ENCODE results near the gene ATP5PF.
A peak's percentile ranks its signal among the peaks of the same experiment; 100 is the strongest.
"Not testable (repeated sequence)": the region's sequence is repeated elsewhere in the genome, so short reads cannot be mapped to it uniquely, and the experiment has no call there.

ATP5PF gene

GRCh38 chr21:25722631-25723030 lies 12.1 kb downstream of the ATP5PF start:
- DNase-seq (ENCODE audit: low read depth): no peak

GRCh38 chr21:25721987-25722386 lies 12.7 kb downstream of the ATP5PF start:
- no peak for DNase-seq (ENCODE audit: low read depth)

GRCh38 chr21:25717491-25718147 lies 17.1 kb downstream of the ATP5PF start:
- no peak for DNase-seq (ENCODE audit: low read depth)

GRCh38 chr21:25714066-25714465 lies 20.6 kb downstream of the ATP5PF start:
- DNase-seq (ENCODE audit: low read depth): not testable (repeated sequence)

- no peak for DNase-seq (ENCODE audit: low read depth)
Observed at GRCh38 chr21:25710550-25710949, 24.2 kb downstream of the ATP5PF start.

GRCh38 chr21:25709684-25710265 lies 24.9 kb downstream of the ATP5PF start:
- no peak for DNase-seq (ENCODE audit: low read depth)

GRCh38 chr21:25708467-25709065 lies 26.1 kb downstream of the ATP5PF start:
- DNase-seq (ENCODE audit: low read depth): peak; percentile 45

- no peak for DNase-seq (ENCODE audit: low read depth)
Observed at GRCh38 chr21:25701529-25701928, 33.2 kb downstream of the ATP5PF start.

- no peak for DNase-seq (ENCODE audit: low read depth)
Observed at GRCh38 chr21:25700741-25701140, 34.0 kb downstream of the ATP5PF start.

- not testable (repeated sequence) for DNase-seq (ENCODE audit: low read depth)
Observed at GRCh38 chr21:25695461-25695860, 39.2 kb downstream of the ATP5PF start.

- no peak for DNase-seq (ENCODE audit: low read depth)
Observed at GRCh38 chr21:25691976-25692375, 42.7 kb downstream of the ATP5PF start.

- DNase-seq (ENCODE audit: low read depth): no peak
Observed at GRCh38 chr21:25689226-25689625, 45.5 kb downstream of the ATP5PF start.

- peak; percentile 40 for DNase-seq (ENCODE audit: low read depth)
Observed at GRCh38 chr21:25688275-25689155, 46.2 kb downstream of the ATP5PF start.

- no peak for DNase-seq (ENCODE audit: low read depth)
Observed at GRCh38 chr21:25687787-25688186, 46.9 kb downstream of the ATP5PF start.

GRCh38 chr21:25682382-25682781 lies 52.3 kb downstream of the ATP5PF start:
- DNase-seq (ENCODE audit: low read depth): no peak

GRCh38 chr21:25676451-25676850 lies 58.3 kb downstream of the ATP5PF start:
- DNase-seq (ENCODE audit: low read depth): no peak
